Islet of Langerhans (tissue), 1 donor: ENCODE results near the gene ACTL6A.

Source experiments
- FAIRE-seq: peaks from one replicate; lab custom pipeline; 2011; peaks lifted over from hg19 to GRCh38; lab: Jason Lieb, UNC

Gene ACTL6A

GRCh38 chr3:179591313-179591712 is 28.6 kb downstream of the ACTL6A start:
- FAIRE-seq = no peak

GRCh38 chr3:179599531-179599930 is 36.8 kb downstream of the ACTL6A start:
- FAIRE-seq = no peak

GRCh38 chr3:179603321-179603720 is 40.6 kb downstream of the ACTL6A start:
- no peak for FAIRE-seq

- FAIRE-seq = no peak
Observed at GRCh38 chr3:179603831-179604230, 41.1 kb downstream of the ACTL6A start.

- peak; percentile 84 for FAIRE-seq
Observed at GRCh38 chr3:179604321-179605078, 41.8 kb downstream of the ACTL6A start, which contains the start of the genes MRPL47 and NDUFB5. Gene MRPL47 (minus strand): TSS chr3:179604638. CDS start chr3:179604624, 14 bp downstream. Gene NDUFB5 (plus strand): TSS chr3:179604794. CDS start chr3:179604816, 22 bp downstream.

GRCh38 chr3:179606534-179607085 is 43.9 kb downstream of the ACTL6A start:
- no peak for FAIRE-seq

- FAIRE-seq = no peak
Observed at GRCh38 chr3:179608931-179609720, 46.4 kb downstream of the ACTL6A start.

- FAIRE-seq = no peak
Observed at GRCh38 chr3:179610066-179610465, 47.3 kb downstream of the ACTL6A start.

- FAIRE-seq = no peak
Observed at GRCh38 chr3:179613807-179614206, 51.1 kb downstream of the ACTL6A start.

- FAIRE-seq = no peak
Observed at GRCh38 chr3:179615458-179616173, 52.9 kb downstream of the ACTL6A start.

GRCh38 chr3:179622023-179622422 is 59.3 kb downstream of the ACTL6A start:
- no peak for FAIRE-seq

- FAIRE-seq = no peak
Observed at GRCh38 chr3:179624451-179624850, 61.7 kb downstream of the ACTL6A start.

- no peak for FAIRE-seq
Observed at GRCh38 chr3:179630753-179631451, 68.2 kb downstream of the ACTL6A start.
